Vagina (tissue), 2 donors: ENCODE data around the gene TMEM222.

Experiments used
- POLR2A ChIP-seq, 2 donors: fragments of 450-650 bp; IDR thresholded peaks; one replicate each; pipeline ENCODE4 v1.6.1; 2017; ENCODE audit warnings: antibody characterized with exemption in 2 of 2, mild to moderate bottlenecking in 2 of 2, moderate library complexity in 2 of 2
- POLR2AphosphoS5 ChIP-seq, 2 donors: sonication (generic); formaldehyde crosslinking; IDR thresholded peaks; one replicate each; pipeline ENCODE4 v1.9.0; 2017; ENCODE audit warnings: antibody characterized with exemption in 2 of 2, mild to moderate bottlenecking in 2 of 2, low read depth in 1 of 2; ENCODE audit not compliant: insufficient read depth in 1 of 2
- TF ChIP-seq, protein P1 (sequence below), 3 experiments: fragments of 450-650 bp in 2 of 3; fragments of 200-600 bp in 1 of 3; sonication (generic) in 1 of 3; IDR thresholded peaks; one replicate each; pipeline ENCODE4 v1.5.1; 2017 to 2019; ENCODE audit warnings: antibody characterized with exemption in 3 of 3, mild to moderate bottlenecking in 2 of 3, moderate library complexity in 2 of 3

DNA sequence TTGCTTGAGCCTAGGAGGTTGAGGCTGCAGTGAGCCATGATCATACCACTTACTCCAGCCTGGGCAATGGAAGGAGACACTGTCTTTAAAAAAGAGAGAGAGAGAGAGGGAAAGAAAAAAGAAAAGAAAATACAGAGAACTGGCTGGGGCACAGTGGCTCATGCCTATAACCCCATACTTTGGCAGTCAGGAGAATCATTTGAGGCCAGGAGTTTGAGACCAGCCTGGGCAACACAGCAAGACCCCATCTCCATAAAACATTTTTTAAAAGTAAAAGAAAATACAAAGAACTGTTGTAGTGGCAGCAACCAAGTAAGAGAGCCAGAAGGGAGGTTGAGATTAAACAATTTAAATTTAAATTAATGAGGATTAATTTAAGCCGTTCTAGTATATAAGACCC, 47.8 kb upstream of the TMEM222 start:
- TF ChIP-seq POLR2A (IDR thresholded peaks at IDR 0.05) (no peak), POLR2AphosphoS5 (IDR thresholded peaks at IDR 0.05; ENCODE audit: insufficient read depth in 1 of 2, low read depth in 1 of 2) (no peak)
- TF ChIP-seq, protein P1, sequence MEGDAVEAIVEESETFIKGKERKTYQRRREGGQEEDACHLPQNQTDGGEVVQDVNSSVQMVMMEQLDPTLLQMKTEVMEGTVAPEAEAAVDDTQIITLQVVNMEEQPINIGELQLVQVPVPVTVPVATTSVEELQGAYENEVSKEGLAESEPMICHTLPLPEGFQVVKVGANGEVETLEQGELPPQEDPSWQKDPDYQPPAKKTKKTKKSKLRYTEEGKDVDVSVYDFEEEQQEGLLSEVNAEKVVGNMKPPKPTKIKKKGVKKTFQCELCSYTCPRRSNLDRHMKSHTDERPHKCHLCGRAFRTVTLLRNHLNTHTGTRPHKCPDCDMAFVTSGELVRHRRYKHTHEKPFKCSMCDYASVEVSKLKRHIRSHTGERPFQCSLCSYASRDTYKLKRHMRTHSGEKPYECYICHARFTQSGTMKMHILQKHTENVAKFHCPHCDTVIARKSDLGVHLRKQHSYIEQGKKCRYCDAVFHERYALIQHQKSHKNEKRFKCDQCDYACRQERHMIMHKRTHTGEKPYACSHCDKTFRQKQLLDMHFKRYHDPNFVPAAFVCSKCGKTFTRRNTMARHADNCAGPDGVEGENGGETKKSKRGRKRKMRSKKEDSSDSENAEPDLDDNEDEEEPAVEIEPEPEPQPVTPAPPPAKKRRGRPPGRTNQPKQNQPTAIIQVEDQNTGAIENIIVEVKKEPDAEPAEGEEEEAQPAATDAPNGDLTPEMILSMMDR (IDR thresholded peaks at IDR 0.05) = no peak
